Trophoblast cell (in vitro differentiated cells and primary cell): Measurements from ENCODE around the gene HS3ST3A1.

ENCODE experiments used
- DNase-seq, 2 donors: peaks; one replicate each; pipeline ENCODE4 v3.0.0-alpha.2; 2016
- H2AFZ ChIP-seq: 2 replicates; pipeline ENCODE4 v1.6.1; 2013; ENCODE audit warnings: low read length, moderate library complexity, mild to moderate bottlenecking; ENCODE audit not compliant: insufficient read depth, poor library complexity
- H2AK5ac ChIP-seq: 2 replicates; pipeline ENCODE4 v1.6.1; 2013; ENCODE audit warnings: mild to moderate bottlenecking, low read length
- H2BK120ac ChIP-seq: 2 replicates; pipeline ENCODE4 v1.6.1; 2013; ENCODE audit warnings: low read length, mild to moderate bottlenecking, moderate library complexity; ENCODE audit not compliant: insufficient read depth, poor library complexity
- H2BK12ac ChIP-seq: 2 replicates; pipeline ENCODE4 v1.6.1; 2013; ENCODE audit warnings: mild to moderate bottlenecking, low read length, moderate library complexity
- H2BK5ac ChIP-seq: 2 replicates; pipeline ENCODE4 v1.6.1; 2013; ENCODE audit warnings: low read length, low read depth, moderate library complexity, mild to moderate bottlenecking; ENCODE audit not compliant: poor library complexity
- H3K14ac ChIP-seq: 2 replicates; pipeline ENCODE4 v1.6.1; 2013; ENCODE audit warnings: mild to moderate bottlenecking, low read length
- H3K18ac ChIP-seq: 2 replicates; pipeline ENCODE4 v1.6.1; 2013; ENCODE audit warnings: mild to moderate bottlenecking, low read length
- H3K23ac ChIP-seq: 2 replicates; pipeline ENCODE4 v1.6.1; 2013; ENCODE audit warnings: low read length
- H3K27ac ChIP-seq: 2 replicates; pipeline ENCODE4 v1.5.1; 2013; ENCODE audit warnings: low read depth, mild to moderate bottlenecking, inconsistent platforms, low read length, moderate library complexity
- H3K27me3 ChIP-seq: 2 replicates; pipeline ENCODE4 v1.6.1; 2013; ENCODE audit warnings: inconsistent platforms, mild to moderate bottlenecking, low read length, moderate library complexity; ENCODE audit not compliant: insufficient read depth
- H3K36me3 ChIP-seq, 2 experiments: 1 replicate in 1 of 2; 2 replicates in 1 of 2; pipeline ENCODE4 v1.6.1; 2013; ENCODE audit warnings: low read length in 2 of 2, mild to moderate bottlenecking in 2 of 2, moderate library complexity in 1 of 2; ENCODE audit not compliant: insufficient read depth in 2 of 2, control insufficient read depth in 1 of 2
- H3K4ac ChIP-seq: 2 replicates; pipeline ENCODE4 v1.6.1; 2013; ENCODE audit warnings: low read depth, mild to moderate bottlenecking, low read length, moderate library complexity
- H3K4me1 ChIP-seq, 2 experiments: 1 replicate in 1 of 2; 2 replicates in 1 of 2; pipeline ENCODE4 v1.6.1; 2013; ENCODE audit warnings: low read length in 2 of 2, mild to moderate bottlenecking in 2 of 2, moderate library complexity in 1 of 2; ENCODE audit not compliant: insufficient read depth in 2 of 2, control insufficient read depth in 1 of 2
- H3K4me2 ChIP-seq: 2 replicates; pipeline ENCODE4 v1.6.1; 2013; ENCODE audit warnings: inconsistent platforms, mild to moderate bottlenecking, low read length, moderate library complexity
- H3K4me3 ChIP-seq: 2 replicates; pipeline ENCODE4 v1.5.1; 2013; ENCODE audit warnings: mild to moderate bottlenecking, low read depth, low read length, inconsistent platforms
- H3K79me1 ChIP-seq: one replicate; pipeline ENCODE4 v1.6.1; 2013; ENCODE audit warnings: low read length
- H3K79me2 ChIP-seq: 2 replicates; pipeline ENCODE4 v1.6.1; 2013; ENCODE audit warnings: low read length, mild to moderate bottlenecking; ENCODE audit not compliant: control insufficient read depth, insufficient read depth, poor library complexity
- H3K9ac ChIP-seq: 2 replicates; pipeline ENCODE4 v1.6.1; 2013; ENCODE audit warnings: mild to moderate bottlenecking, low read length
- H3K9me3 ChIP-seq: 2 replicates; pipeline ENCODE4 v1.6.1; 2013; ENCODE audit warnings: low read depth, mild to moderate bottlenecking, control low read depth, inconsistent platforms, low read length; ENCODE audit not compliant: insufficient read depth
- H4K12ac ChIP-seq: 2 replicates; pipeline ENCODE4 v1.6.1; 2013; ENCODE audit warnings: low read depth, mild to moderate bottlenecking, low read length, moderate library complexity
- H4K8ac ChIP-seq: 2 replicates; pipeline ENCODE4 v1.6.1; 2013; ENCODE audit warnings: low read depth, mild to moderate bottlenecking, low read length, moderate library complexity
- H4K91ac ChIP-seq: one replicate; pipeline ENCODE4 v1.6.1; 2013; ENCODE audit warnings: low read depth, mild to moderate bottlenecking, low read length, moderate library complexity
- WGBS: extraction: QIAGEN DNeasy Blood & Tissue Kit; methylation state at CpG from one replicate; pipeline ENCODE4 v1.1.7; 2013; ENCODE audit warnings: missing lambda C conversion rate; ENCODE audit not compliant: insufficient read length, insufficient coverage; ENCODE audit errors: extremely low coverage; 5-methylcytosine and 5-hydroxymethylcytosine counted together

The HS3ST3A1 gene

GRCh38 chr17:13563866-13564265, 37.9 kb downstream of the HS3ST3A1 start:
- Histone ChIP-seq H3K4ac (no peak overlapping the region), H3K9ac (no peak overlapping the region), H3K23ac (no peak overlapping the region), H4K12ac (no peak overlapping the region), H3K27me3 (no peaks in the 10 kb centered on the region), H3K4me2 (no peak overlapping the region), H2AK5ac (no peak overlapping the region), H2AFZ (no peak overlapping the region), H2BK120ac (no peak overlapping the region), H3K79me2 (no peaks in the 10 kb centered on the region), H3K36me3 (no peaks in the 10 kb centered on the region), H3K79me1 (peaks cover 7% of the 10 kb centered on the region), H3K27ac (no peak overlapping the region), H3K9me3 (no peaks in the 10 kb centered on the region), H4K91ac (no peak overlapping the region), H3K14ac (no peak overlapping the region), H3K4me1 (peaks cover 10 to 19% of the 10 kb centered on the region in 2 experiments), H3K4me3 (no peak overlapping the region), H3K18ac (no peak overlapping the region), H2BK12ac (no peak overlapping the region), H2BK5ac (no peak overlapping the region), H4K8ac (no peak overlapping the region)
- WGBS, result no CpG with 5 or more reads among the region's 3 CpGs
- no peak for DNase-seq

- H3K18ac ChIP-seq, result no peak overlapping the region
- H2BK5ac ChIP-seq, result no peak overlapping the region
- no peaks in the 10 kb centered on the region for H3K79me2 ChIP-seq
- H3K79me1 ChIP-seq, result peaks cover 5% of the 10 kb centered on the region
- H2AFZ ChIP-seq, result no peak overlapping the region
- no peaks in the 10 kb centered on the region for H3K9me3 ChIP-seq
- no peak overlapping the region for H4K91ac ChIP-seq
- peak in 1 of 2 donors; percentile 61 for DNase-seq
- no peak overlapping the region for H3K4me3 ChIP-seq
- H3K36me3 ChIP-seq, result no peaks in the 10 kb centered on the region
- no peak overlapping the region for H4K12ac ChIP-seq
- H3K4ac ChIP-seq, result no peak overlapping the region
- H3K9ac ChIP-seq, result no peak overlapping the region
- H3K4me1 ChIP-seq, result peaks cover 10 to 18% of the 10 kb centered on the region in 2 experiments
- H2AK5ac ChIP-seq, result no peak overlapping the region
- no peak overlapping the region for H2BK12ac ChIP-seq
- no peak overlapping the region for H3K23ac ChIP-seq
- no peak overlapping the region for H3K4me2 ChIP-seq
- H3K14ac ChIP-seq, result no peak overlapping the region
- H3K27ac ChIP-seq, result peak overlapping the region; percentile 48
- H3K27me3 ChIP-seq, result no peaks in the 10 kb centered on the region
- H2BK120ac ChIP-seq, result no peak overlapping the region
- no peak overlapping the region for H4K8ac ChIP-seq
- no CpG with 5 or more reads among the region's 13 CpGs for WGBS
Observed at GRCh38 chr17:13562271-13562800, 39.4 kb downstream of the HS3ST3A1 start.

- Histone ChIP-seq H3K4me1 (peaks cover 10 to 18% of the 10 kb centered on the region in 2 experiments), H3K14ac (peak overlapping the region; percentile 16), H3K9ac (no peak overlapping the region), H3K18ac (no peak overlapping the region), H3K27ac (peak overlapping the region; percentile 48), H3K79me2 (no peaks in the 10 kb centered on the region), H3K23ac (no peak overlapping the region), H3K4ac (no peak overlapping the region), H3K79me1 (peaks cover 5% of the 10 kb centered on the region), H2AK5ac (peak overlapping the region; percentile 4), H3K27me3 (no peaks in the 10 kb centered on the region), H3K4me2 (no peak overlapping the region), H3K36me3 (no peaks in the 10 kb centered on the region), H4K8ac (peak overlapping the region; percentile 1), H2BK120ac (peak overlapping the region; percentile 8), H4K12ac (no peak overlapping the region), H4K91ac (peak overlapping the region; percentile 56), H2BK12ac (peak overlapping the region; percentile 6), H2AFZ (no peak overlapping the region), H2BK5ac (peak overlapping the region; percentile 41), H3K9me3 (no peaks in the 10 kb centered on the region), H3K4me3 (no peak overlapping the region)
- WGBS, result no CpG with 5 or more reads among the region's 14 CpGs
- peak; percentile 9 to 19 for DNase-seq
Observed at GRCh38 chr17:13561606-13562270, 40.0 kb downstream of the HS3ST3A1 start.

- H3K4me2 ChIP-seq, result no peak overlapping the region
- no peak overlapping the region for H4K8ac ChIP-seq
- no peak overlapping the region for H4K12ac ChIP-seq
- H2AK5ac ChIP-seq, result no peak overlapping the region
- H3K4me1 ChIP-seq, result peaks cover 10 to 18% of the 10 kb centered on the region in 2 experiments
- no peak overlapping the region for H3K4ac ChIP-seq
- no peak overlapping the region for H3K18ac ChIP-seq
- WGBS, result no CpG with 5 or more reads among the region's 1 CpG
- H3K4me3 ChIP-seq, result no peak overlapping the region
- H3K27me3 ChIP-seq, result no peaks in the 10 kb centered on the region
- no peak overlapping the region for H2BK120ac ChIP-seq
- H3K79me2 ChIP-seq, result no peaks in the 10 kb centered on the region
- no peak overlapping the region for H3K14ac ChIP-seq
- H3K9me3 ChIP-seq, result no peaks in the 10 kb centered on the region
- H3K27ac ChIP-seq, result no peak overlapping the region
- no peak for DNase-seq
- no peak overlapping the region for H4K91ac ChIP-seq
- H3K36me3 ChIP-seq, result no peaks in the 10 kb centered on the region
- peaks cover 5% of the 10 kb centered on the region for H3K79me1 ChIP-seq
- no peak overlapping the region for H2AFZ ChIP-seq
- H2BK12ac ChIP-seq, result peak overlapping the region; percentile 18
- no peak overlapping the region for H2BK5ac ChIP-seq
- no peak overlapping the region for H3K9ac ChIP-seq
- no peak overlapping the region for H3K23ac ChIP-seq
Observed at GRCh38 chr17:13560935-13561334, 40.8 kb downstream of the HS3ST3A1 start.
